Lower leg skin (tissue), 3 donors: Measurements from ENCODE around the gene PSMB9.

Experiments used
- POLR2A ChIP-seq, 2 donors: fragments of 450-650 bp; IDR thresholded peaks; one replicate each; pipeline ENCODE4 v1.6.1; 2016 to 2017; ENCODE audit warnings: antibody characterized with exemption in 2 of 2, mild to moderate bottlenecking in 1 of 2, moderate library complexity in 1 of 2
- TF ChIP-seq, protein P1 (sequence below), 3 donors: fragments of 450-650 bp; IDR thresholded peaks; one replicate each; pipeline ENCODE4 v1.5.1; 2016; ENCODE audit warnings: antibody characterized with exemption in 3 of 3, mild to moderate bottlenecking in 3 of 3, moderate library complexity in 2 of 3

DNA sequence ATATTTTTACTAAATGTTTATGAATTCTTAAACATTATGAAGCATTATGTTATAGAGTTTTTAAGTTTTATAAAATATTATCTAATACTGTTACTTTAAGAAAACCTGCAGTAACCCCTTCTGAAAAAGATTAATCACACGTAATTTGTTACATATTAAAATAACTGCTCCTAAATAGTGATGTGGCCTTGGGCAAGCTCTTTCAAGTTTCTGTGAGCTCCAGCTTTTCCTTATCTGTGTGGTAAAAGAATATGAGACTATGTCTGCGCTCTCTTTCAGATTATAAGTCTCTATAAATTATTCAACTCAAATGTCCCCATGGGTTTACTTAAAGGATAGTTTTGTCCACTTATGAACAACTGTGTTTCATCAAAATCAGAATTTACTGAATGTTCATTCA lies 54.9 kb downstream of the PSMB9 start:
- no peak for TF ChIP-seq POLR2A (IDR thresholded peaks at IDR 0.05)
- TF ChIP-seq, protein P1, sequence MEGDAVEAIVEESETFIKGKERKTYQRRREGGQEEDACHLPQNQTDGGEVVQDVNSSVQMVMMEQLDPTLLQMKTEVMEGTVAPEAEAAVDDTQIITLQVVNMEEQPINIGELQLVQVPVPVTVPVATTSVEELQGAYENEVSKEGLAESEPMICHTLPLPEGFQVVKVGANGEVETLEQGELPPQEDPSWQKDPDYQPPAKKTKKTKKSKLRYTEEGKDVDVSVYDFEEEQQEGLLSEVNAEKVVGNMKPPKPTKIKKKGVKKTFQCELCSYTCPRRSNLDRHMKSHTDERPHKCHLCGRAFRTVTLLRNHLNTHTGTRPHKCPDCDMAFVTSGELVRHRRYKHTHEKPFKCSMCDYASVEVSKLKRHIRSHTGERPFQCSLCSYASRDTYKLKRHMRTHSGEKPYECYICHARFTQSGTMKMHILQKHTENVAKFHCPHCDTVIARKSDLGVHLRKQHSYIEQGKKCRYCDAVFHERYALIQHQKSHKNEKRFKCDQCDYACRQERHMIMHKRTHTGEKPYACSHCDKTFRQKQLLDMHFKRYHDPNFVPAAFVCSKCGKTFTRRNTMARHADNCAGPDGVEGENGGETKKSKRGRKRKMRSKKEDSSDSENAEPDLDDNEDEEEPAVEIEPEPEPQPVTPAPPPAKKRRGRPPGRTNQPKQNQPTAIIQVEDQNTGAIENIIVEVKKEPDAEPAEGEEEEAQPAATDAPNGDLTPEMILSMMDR (IDR thresholded peaks at IDR 0.05), result no peak
